ENCODE results near the gene C1orf141.

DNA sequence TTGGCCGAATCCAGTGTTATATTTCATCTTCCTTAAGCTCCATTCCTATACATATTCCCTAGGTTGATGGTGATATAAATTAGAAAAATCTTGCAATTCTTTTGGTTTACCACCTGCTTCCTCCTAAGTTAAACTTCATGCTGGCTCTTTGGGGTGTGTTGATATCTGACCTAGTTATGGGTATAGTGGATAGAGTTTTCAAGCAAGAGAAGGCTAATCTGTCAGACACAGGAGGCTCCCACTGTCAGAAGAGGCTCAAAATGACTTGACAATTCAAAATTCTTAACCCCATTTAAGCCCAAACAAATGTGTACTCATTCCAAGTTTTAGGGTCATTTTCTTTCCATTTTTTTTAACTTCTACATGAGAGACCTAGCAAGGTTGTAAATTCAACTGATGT, 72.4 kb downstream of the C1orf141 start:
- no peak for TF ChIP-seq NCOA2 (IDR thresholded peaks at IDR 0.05; ENCODE audit: partially characterized antibody in 2 of 2)
- TF ChIP-seq, protein P1, sequence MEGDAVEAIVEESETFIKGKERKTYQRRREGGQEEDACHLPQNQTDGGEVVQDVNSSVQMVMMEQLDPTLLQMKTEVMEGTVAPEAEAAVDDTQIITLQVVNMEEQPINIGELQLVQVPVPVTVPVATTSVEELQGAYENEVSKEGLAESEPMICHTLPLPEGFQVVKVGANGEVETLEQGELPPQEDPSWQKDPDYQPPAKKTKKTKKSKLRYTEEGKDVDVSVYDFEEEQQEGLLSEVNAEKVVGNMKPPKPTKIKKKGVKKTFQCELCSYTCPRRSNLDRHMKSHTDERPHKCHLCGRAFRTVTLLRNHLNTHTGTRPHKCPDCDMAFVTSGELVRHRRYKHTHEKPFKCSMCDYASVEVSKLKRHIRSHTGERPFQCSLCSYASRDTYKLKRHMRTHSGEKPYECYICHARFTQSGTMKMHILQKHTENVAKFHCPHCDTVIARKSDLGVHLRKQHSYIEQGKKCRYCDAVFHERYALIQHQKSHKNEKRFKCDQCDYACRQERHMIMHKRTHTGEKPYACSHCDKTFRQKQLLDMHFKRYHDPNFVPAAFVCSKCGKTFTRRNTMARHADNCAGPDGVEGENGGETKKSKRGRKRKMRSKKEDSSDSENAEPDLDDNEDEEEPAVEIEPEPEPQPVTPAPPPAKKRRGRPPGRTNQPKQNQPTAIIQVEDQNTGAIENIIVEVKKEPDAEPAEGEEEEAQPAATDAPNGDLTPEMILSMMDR (IDR thresholded peaks at IDR 0.05 in 2 of 3, conservative IDR thresholded peaks at IDR 0.05 in 1 of 3; ENCODE audit: insufficient read depth in 2 of 3, low read depth in 1 of 3, low read length in 3 of 3) = no peak
- TF ChIP-seq NFATC3 (IDR thresholded peaks at IDR 0.05) = no peak
- no peak for TF ChIP-seq YY1 (IDR thresholded peaks at IDR 0.05; ENCODE audit: borderline replicate concordance in 1 of 3, control insufficient read depth in 1 of 3, extremely low read depth in 1 of 3, insufficient read depth in 3 of 3, insufficient read length in 1 of 3, insufficient replicate concordance in 2 of 3, low read depth in 1 of 3, low read length in 2 of 3)
- TF ChIP-seq, protein P2, sequence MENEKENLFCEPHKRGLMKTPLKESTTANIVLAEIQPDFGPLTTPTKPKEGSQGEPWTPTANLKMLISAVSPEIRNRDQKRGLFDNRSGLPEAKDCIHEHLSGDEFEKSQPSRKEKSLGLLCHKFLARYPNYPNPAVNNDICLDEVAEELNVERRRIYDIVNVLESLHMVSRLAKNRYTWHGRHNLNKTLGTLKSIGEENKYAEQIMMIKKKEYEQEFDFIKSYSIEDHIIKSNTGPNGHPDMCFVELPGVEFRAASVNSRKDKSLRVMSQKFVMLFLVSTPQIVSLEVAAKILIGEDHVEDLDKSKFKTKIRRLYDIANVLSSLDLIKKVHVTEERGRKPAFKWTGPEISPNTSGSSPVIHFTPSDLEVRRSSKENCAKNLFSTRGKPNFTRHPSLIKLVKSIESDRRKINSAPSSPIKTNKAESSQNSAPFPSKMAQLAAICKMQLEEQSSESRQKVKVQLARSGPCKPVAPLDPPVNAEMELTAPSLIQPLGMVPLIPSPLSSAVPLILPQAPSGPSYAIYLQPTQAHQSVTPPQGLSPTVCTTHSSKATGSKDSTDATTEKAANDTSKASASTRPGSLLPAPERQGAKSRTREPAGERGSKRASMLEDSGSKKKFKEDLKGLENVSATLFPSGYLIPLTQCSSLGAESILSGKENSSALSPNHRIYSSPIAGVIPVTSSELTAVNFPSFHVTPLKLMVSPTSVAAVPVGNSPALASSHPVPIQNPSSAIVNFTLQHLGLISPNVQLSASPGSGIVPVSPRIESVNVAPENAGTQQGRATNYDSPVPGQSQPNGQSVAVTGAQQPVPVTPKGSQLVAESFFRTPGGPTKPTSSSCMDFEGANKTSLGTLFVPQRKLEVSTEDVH (IDR thresholded peaks at IDR 0.05; ENCODE audit: low read depth, partially characterized antibody) = no peak
- no peak for TF ChIP-seq E2F5 (CRISPR knock-in tag; IDR thresholded peaks at IDR 0.05)
- TF ChIP-seq HDGF (IDR thresholded peaks at IDR 0.05) = no peak
- TF ChIP-seq CBX5 (IDR thresholded peaks at IDR 0.05; ENCODE audit: borderline replicate concordance, low read depth) = no peak
- no peak for TF ChIP-seq ZBTB8A (IDR thresholded peaks at IDR 0.05; ENCODE audit: partially characterized antibody)
